A673 (cell line): ENCODE data around the gene PPOX. TPM values are rescaled to one million over a fixed set of nuclear protein-coding genes. Genes with fewer than 3 reads are reported as not detected.
A peak's percentile ranks its signal among the peaks of the same experiment; 100 is the strongest.

ENCODE experiments used
- BruUV-seq: library from RNA; stranded (reverse); fragments of 400-500 nt; replicated peaks from 2 replicates; lab custom pipeline; 2021; lab: Mats Ljungman, UMichigan
- CTCF ChIA-PET: fragments of 300-600 bp; sonication (Branson Sonifier 250); formaldehyde crosslinking; loops from one replicate; lab custom pipeline; 2022; ENCODE audit warnings: antibody characterized with exemption; lab: Charles Lee
- POLR2A ChIA-PET: fragments of 300-600 bp; sonication (Branson Sonifier 250); formaldehyde crosslinking; loops from one replicate; lab custom pipeline; 2022; ENCODE audit warnings: antibody characterized with exemption; ENCODE audit not compliant: low non-redundant PET; lab: Charles Lee
- DNase-seq: peaks from one replicate; pipeline ENCODE4 v3.0.0-alpha.2; 2015; ENCODE audit warnings: low spot score
- H3K27ac ChIP-seq: fragments of 200-600 bp; sonication (generic); 2 replicates; pipeline ENCODE4 v1.5.1; 2016; ENCODE audit warnings: mixed run types, low read depth, mild to moderate bottlenecking, mixed read lengths, antibody characterized with exemption, low read length; ENCODE audit not compliant: poor library complexity, severe bottlenecking
- H3K27me3 ChIP-seq: fragments of 200-600 bp; sonication (generic); replicated peaks from 2 replicates; pipeline ENCODE4 v1.6.1; 2017; ENCODE audit warnings: mixed run types, low read depth, mild to moderate bottlenecking, mixed read lengths, antibody characterized with exemption, low read length; ENCODE audit not compliant: insufficient read depth, poor library complexity
- H3K36me3 ChIP-seq: fragments of 200-600 bp; sonication (generic); 2 replicates; pipeline ENCODE4 v1.6.1; 2016; ENCODE audit warnings: mixed run types, mild to moderate bottlenecking, mixed read lengths, antibody characterized with exemption, low read length; ENCODE audit not compliant: insufficient read depth, poor library complexity, severe bottlenecking
- H3K4me1 ChIP-seq: fragments of 200-600 bp; sonication (generic); 2 replicates; pipeline ENCODE4 v1.6.1; 2017; ENCODE audit warnings: mixed run types, mild to moderate bottlenecking, mixed read lengths, antibody characterized with exemption, low read length; ENCODE audit not compliant: insufficient read depth, poor library complexity, severe bottlenecking
- H3K4me3 ChIP-seq: fragments of 200-600 bp; sonication (generic); 2 replicates; pipeline ENCODE4 v1.5.1; 2016; ENCODE audit warnings: low read depth, mixed run types, mild to moderate bottlenecking, mixed read lengths, low read length; ENCODE audit not compliant: poor library complexity, severe bottlenecking
- H3K9me3 ChIP-seq: fragments of 200-600 bp; sonication (generic); 2 replicates; pipeline ENCODE4 v1.6.1; 2016; ENCODE audit warnings: mixed run types, low read depth, mild to moderate bottlenecking, mixed read lengths, antibody characterized with exemption, low read length; ENCODE audit not compliant: poor library complexity, severe bottlenecking
- EZH2 ChIP-seq: fragments of 200-600 bp; sonication (generic); IDR thresholded peaks from 2 replicates; pipeline ENCODE4 v1.6.1; 2017; ENCODE audit warnings: borderline replicate concordance, low read depth, mild to moderate bottlenecking, mixed read lengths, antibody characterized with exemption, low read length; ENCODE audit not compliant: poor library complexity, severe bottlenecking
- intact Hi-C: fragments of 100-400 bp; cut with micrococcal nuclease; formaldehyde crosslinking; loops from one replicate; pipeline ENCODE4 v1.10.0; 2022; ENCODE audit not compliant: unreplicated experiment
- total RNA-seq: library from RNA; stranded (reverse); gene quantifications from 2 replicates; pipeline ENCODE4 v1.2.3, GENCODE V29; 2021
- TF ChIP-seq, protein P1 (sequence below): fragments of 300-800, 200-600 bp; sonication (generic); conservative IDR thresholded peaks from 2 replicates; pipeline ENCODE4 v1.5.1; 2017; ENCODE audit warnings: low read depth, mild to moderate bottlenecking, antibody characterized with exemption, low read length, moderate library complexity, mixed read lengths

The PPOX gene
- total RNA-seq, 1 experiment from 2014 or later = 25.2 TPM

DNA sequence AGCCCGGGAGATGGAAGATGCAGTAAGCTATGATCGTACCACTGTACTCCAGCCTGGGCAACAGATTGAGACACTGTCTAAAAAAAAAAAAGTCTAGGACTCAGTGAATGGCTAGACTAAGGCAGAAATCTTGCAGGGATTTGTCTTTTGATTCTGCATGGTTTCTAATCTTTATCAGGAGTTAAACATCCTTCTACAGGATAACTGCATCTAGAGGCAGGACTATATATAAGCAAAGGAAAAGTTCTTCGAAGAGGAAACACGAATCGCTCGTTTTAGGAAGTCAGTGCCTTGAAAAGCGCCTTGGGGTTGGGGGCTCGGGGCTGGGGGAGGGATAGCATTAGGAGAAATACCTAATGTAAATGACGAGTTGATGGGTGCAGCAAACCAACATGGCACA lies 13.1 kb upstream of the PPOX start:
- Histone ChIP-seq H3K9me3 (no peaks in the 10 kb centered on the region), H3K36me3 (no peaks in the 10 kb centered on the region), H3K4me3 (peak overlapping the region; percentile 56), H3K27ac (peak overlapping the region; percentile 95), H3K27me3 (no peaks in the 10 kb centered on the region), H3K4me1 (peaks cover 3% of the 10 kb centered on the region)
- ChIA-PET CTCF (no interaction called here), POLR2A (no interaction called here)
- intact Hi-C loops = loop anchor here (2.0 kb wide), 1 partner anchor 20 kb away; the partner anchor contains the start of gene DEDD
- no peak for DNase-seq
- TF ChIP-seq EZH2 = no peak
- TF ChIP-seq, protein P1, sequence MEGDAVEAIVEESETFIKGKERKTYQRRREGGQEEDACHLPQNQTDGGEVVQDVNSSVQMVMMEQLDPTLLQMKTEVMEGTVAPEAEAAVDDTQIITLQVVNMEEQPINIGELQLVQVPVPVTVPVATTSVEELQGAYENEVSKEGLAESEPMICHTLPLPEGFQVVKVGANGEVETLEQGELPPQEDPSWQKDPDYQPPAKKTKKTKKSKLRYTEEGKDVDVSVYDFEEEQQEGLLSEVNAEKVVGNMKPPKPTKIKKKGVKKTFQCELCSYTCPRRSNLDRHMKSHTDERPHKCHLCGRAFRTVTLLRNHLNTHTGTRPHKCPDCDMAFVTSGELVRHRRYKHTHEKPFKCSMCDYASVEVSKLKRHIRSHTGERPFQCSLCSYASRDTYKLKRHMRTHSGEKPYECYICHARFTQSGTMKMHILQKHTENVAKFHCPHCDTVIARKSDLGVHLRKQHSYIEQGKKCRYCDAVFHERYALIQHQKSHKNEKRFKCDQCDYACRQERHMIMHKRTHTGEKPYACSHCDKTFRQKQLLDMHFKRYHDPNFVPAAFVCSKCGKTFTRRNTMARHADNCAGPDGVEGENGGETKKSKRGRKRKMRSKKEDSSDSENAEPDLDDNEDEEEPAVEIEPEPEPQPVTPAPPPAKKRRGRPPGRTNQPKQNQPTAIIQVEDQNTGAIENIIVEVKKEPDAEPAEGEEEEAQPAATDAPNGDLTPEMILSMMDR = no peak
- no TSS peak for BruUV-seq

DNA sequence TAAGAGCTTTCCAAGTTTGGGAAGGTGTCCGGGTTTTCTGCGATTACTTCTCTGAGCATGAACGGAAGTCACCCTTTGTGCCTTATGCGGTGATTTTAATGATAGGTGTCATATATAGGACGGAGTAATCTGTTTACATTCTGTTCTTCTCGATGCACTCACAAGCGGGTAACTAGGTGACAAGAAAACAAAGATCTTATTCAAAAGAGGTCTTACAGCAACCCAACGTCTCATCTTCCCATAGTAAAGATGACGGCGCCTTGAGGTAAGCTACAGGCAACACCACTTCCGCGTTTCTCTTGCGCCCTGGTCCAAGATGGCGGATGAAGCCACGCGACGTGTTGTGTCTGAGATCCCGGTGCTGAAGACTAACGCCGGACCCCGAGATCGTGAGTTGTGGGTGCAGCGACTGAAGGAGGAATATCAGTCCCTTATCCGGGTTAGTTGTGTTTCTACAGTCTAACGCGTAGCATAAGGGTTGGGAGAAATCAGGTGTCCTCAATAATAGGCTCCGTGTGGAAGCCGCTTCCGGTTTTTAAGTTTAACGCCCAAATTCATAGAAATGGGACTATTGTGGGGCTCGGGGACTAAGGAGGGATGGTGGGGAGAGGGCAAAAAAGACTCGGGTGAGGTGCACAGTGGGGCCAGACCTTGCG lies 12.4 kb upstream of the PPOX start, which contains the start of gene UFC1:
Gene UFC1, plus strand, starts transcription at position 297 of the 656 bp plus-strand sequence. Its CDS starts 20 bp downstream, at position 317.
- TF ChIP-seq, protein P1 = no peak
- no peak for TF ChIP-seq EZH2
- CTCF ChIA-PET = interaction anchor here (0.6 kb wide), 1 partner anchor 163 kb away, joined by 8 read pairs; no protein-coding TSS in a partner anchor
- DNase-seq = peak; percentile 95
- H3K27ac ChIP-seq = peak within 1 kb of the TSS; percentile 95
- peaks cover 5% of the 10 kb centered on the region for H3K4me1 ChIP-seq
- H3K36me3 ChIP-seq = no peaks in the 10 kb centered on the region
- intact Hi-C loops = loop anchor here (2.0 kb wide), 1 partner anchor 21 kb away; the partner anchor contains the start of gene DEDD
- H3K27me3 ChIP-seq = no peaks in the 10 kb centered on the region
- no peaks in the 10 kb centered on the region for H3K9me3 ChIP-seq
- BruUV-seq = TSS peak; percentile 99
- H3K4me3 ChIP-seq = peak within 1 kb of the TSS; percentile 56
- POLR2A ChIA-PET = no interaction called here

DNA sequence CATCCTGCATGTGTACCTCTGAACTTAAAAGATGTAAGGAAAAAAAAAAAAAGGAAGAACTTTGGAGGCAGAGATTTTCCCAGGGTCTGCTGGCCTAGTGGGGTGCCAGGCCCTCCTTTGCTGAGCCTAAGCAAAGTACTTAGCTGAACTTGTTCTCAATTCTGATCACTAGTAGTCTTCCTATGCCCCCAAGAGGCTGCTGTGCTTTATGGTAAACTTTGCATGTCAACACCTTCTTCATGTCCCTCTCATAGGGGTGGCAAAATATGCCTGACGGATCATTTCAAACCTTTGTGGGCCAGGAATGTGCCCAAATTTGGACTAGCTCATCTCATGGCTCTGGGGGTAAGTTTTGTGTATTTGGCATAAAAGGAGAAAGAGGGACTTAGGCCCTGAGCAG lies 8.4 kb upstream of the PPOX start:
- Histone ChIP-seq H3K27me3 (no peaks in the 10 kb centered on the region), H3K4me1 (peaks cover 8% of the 10 kb centered on the region), H3K4me3 (no peak overlapping the region), H3K36me3 (peaks cover 22% of the 10 kb centered on the region), H3K9me3 (no peaks in the 10 kb centered on the region), H3K27ac (no peak overlapping the region)
- ChIA-PET CTCF (no interaction called here), POLR2A (interaction anchor here (0.6 kb wide), 1 partner anchor 68 kb away, joined by 3 read pairs; the partner anchor contains the start of gene TOMM40L)
- intact Hi-C loops = no loop called here
- no TSS peak for BruUV-seq
- DNase-seq = no peak
- TF ChIP-seq EZH2 = no peak
- TF ChIP-seq, protein P1 = no peak
